ENCODE measurements around the gene PDE2A. TPM values are rescaled to one million over a fixed set of nuclear protein-coding genes. Genes with fewer than 3 reads are reported as not detected.
"Not testable (repeated sequence)": the region's sequence is repeated elsewhere in the genome, so short reads cannot be mapped to it uniquely, and the experiment has no call there.

The PDE2A gene
- total and polyA plus RNA-seq, 8 donors = 3.5 to 548 (median 25.9) TPM

DNA sequence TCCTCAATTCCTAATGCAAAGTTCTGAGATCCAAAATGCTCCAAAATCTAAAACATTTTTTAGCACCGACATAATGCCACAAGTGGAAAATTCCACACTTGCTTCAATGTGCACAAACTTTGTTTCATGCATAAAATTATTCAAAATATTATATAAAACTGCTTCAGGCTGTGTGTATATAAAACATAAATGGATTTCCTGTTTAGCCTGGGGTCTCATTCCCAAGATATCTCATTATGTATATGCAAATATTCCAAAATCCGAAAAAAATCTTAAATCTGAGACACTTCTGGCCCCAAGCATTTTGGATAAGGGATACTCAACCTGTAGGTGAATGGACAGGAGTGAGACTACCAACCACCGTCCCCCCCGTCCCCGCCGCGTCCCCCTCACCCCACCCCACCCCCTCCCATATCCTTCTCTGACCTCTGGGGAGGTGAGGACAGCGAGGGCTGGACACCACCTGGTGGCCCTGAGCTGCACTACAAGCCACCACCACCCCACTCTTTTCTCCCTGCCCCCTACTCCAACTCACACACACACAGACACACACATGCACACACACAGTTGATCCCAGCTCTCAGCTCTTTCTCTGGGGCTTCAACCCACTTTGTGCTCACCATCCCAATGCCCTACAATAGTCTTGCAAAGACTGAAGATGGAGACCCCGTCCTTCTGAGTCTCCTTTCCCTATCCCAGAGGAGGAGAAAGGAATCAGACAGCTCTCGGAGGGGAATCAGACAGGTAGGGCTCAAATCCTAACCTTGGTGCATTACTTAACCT lies 101.0 kb downstream of the PDE2A start:
- 22 to 31% (median 27%) methylated on average over 10 of the region's 10 CpGs for WGBS, 5 donors
- peak in 1 of 2 donors; percentile 62 for DNase-seq
- Histone ChIP-seq H3K4me1 (peaks cover 0 to 8% (median 0%) of the 10 kb centered on the region in 4 donors), H3K9me3 (no peaks in the 10 kb centered on the region), H3K27ac (no peak overlapping the region), H3K27me3 (peaks cover 0 to 42% (median 3%) of the 10 kb centered on the region in 3 donors), H3K36me3 (peaks cover 0 to 21% (median 8%) of the 10 kb centered on the region in 4 donors), H3K4me3 (no peak overlapping the region)
- TF ChIP-seq POLR2A (IDR thresholded peaks at IDR 0.05) = no peak
- TF ChIP-seq EP300 (IDR thresholded peaks at IDR 0.05) = no peak
- TF ChIP-seq, protein P1, sequence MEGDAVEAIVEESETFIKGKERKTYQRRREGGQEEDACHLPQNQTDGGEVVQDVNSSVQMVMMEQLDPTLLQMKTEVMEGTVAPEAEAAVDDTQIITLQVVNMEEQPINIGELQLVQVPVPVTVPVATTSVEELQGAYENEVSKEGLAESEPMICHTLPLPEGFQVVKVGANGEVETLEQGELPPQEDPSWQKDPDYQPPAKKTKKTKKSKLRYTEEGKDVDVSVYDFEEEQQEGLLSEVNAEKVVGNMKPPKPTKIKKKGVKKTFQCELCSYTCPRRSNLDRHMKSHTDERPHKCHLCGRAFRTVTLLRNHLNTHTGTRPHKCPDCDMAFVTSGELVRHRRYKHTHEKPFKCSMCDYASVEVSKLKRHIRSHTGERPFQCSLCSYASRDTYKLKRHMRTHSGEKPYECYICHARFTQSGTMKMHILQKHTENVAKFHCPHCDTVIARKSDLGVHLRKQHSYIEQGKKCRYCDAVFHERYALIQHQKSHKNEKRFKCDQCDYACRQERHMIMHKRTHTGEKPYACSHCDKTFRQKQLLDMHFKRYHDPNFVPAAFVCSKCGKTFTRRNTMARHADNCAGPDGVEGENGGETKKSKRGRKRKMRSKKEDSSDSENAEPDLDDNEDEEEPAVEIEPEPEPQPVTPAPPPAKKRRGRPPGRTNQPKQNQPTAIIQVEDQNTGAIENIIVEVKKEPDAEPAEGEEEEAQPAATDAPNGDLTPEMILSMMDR (IDR thresholded peaks at IDR 0.05) = peak in 5 of 7 experiments; percentile 54 to 66 (median 57)
- no peak for TF ChIP-seq POLR2AphosphoS5 (IDR thresholded peaks at IDR 0.05)
- intact Hi-C loops (cut with DNase I; ENCODE audit: low total_unique reads) = loop anchor here (5.0 kb wide), 1 partner anchor 101 kb away; no protein-coding TSS in a partner anchor

DNA sequence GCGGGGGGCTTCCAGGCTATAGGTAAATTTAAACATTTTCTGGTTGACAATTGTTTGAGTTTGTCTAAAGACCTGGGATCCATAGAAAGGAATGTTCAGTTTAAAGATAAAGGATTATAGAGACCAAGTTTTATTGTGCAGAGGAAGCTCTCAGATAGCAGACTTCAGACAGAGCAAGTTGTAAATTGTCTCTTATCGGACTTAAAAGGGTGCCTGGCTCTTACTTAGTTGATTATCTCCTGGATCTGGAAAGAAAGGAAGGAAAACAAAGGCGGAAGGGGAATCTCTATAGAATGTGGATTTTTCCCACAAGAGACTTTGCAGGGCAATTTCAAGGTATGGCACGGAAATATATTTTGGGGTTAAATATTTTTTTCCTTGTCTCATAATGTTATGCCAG lies 101.7 kb downstream of the PDE2A start:
- 32 to 64% (median 41%) methylated on average over 4 of the region's 4 CpGs for WGBS, 5 donors
- intact Hi-C loops (cut with DNase I; ENCODE audit: low total_unique reads) = loop anchor here (5.0 kb wide), 1 partner anchor 100 kb away; no protein-coding TSS in a partner anchor

GRCh38 chr11:72570893-72571661 lies 103.1 kb downstream of the PDE2A start:
- WGBS, 5 donors = 77 to 84% (median 82%) methylated on average over 9 to 10 of the region's 10 CpGs
- intact Hi-C loops (cut with DNase I; ENCODE audit: low total_unique reads) = loop anchor here (5.0 kb wide), 1 partner anchor 99 kb away; no protein-coding TSS in a partner anchor
- H3K4me3 ChIP-seq = no peak overlapping the region
- TF ChIP-seq EP300 (IDR thresholded peaks at IDR 0.05) (no peak), POLR2AphosphoS5 (IDR thresholded peaks at IDR 0.05) (no peak), POLR2A (IDR thresholded peaks at IDR 0.05) (no peak)
- TF ChIP-seq, protein P1 (IDR thresholded peaks at IDR 0.05) = no peak
- H3K9me3 ChIP-seq = no peaks in the 10 kb centered on the region
- peaks cover 0 to 8% (median 0%) of the 10 kb centered on the region in 4 donors for H3K4me1 ChIP-seq
- DNase-seq = peak in 1 of 2 donors; percentile 25
- H3K27me3 ChIP-seq = peaks cover 0 to 42% (median 3%) of the 10 kb centered on the region in 3 donors
- no peaks in the 10 kb centered on the region for H3K36me3 ChIP-seq
- no peak overlapping the region for H3K27ac ChIP-seq

More for the DNA sequence above, 101.7 kb downstream of the PDE2A start:
- H3K27ac ChIP-seq, DNase-seq, H3K9me3 ChIP-seq, H3K4me1 ChIP-seq, H3K4me3 ChIP-seq: not testable (repeated sequence)
- Histone ChIP-seq H3K27me3 (peaks cover 0 to 42% (median 3%) of the 10 kb centered on the region in 3 donors), H3K36me3 (peaks cover 0 to 14% (median 5%) of the 10 kb centered on the region in 4 donors)

DNA sequence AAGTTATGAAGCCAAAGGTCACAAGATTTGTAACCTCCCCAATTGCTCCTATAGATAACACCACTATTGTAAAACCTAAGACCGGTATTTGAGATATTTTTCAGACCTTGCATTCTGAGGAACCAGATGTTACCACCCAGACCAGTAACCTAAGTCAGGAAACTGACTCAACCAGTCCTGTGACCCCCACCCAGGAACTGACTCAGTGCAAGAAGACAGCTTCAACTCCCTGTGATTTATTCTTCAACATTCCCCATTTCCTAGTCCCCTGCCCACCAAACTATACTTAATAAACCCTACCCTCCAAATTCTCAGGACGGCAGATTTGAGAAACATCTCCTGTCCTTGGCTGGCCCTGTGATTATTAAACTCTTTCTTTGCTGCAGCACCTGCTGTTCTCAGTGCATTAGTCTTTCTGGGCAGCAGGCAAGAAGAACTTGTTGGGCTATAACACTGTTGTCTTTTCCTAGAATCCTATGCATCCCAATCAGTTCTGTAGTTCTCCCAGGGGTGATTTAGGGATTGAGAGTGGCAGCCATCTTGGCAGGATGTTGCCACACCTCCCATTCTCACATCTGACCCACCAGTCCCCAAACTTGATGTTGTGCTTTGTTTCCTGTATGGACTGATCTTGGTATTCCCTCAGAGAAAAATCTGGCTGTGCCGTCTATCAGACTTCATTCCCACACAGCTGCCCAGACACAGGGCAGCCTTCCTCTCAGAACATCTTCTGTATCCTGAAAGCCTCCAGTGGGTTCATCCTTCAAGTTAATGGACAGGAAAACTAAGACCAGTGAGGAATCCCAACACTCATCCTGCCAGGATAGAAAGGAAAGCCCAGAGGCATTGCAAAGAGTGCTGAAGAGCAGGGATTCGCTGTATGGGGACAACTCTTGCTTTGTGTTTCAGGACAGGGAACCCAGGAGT lies 104.0 kb downstream of the PDE2A start:
- intact Hi-C loops (cut with DNase I; ENCODE audit: low total_unique reads) = loop anchor here (5.0 kb wide), 1 partner anchor 98 kb away; no protein-coding TSS in a partner anchor
- Histone ChIP-seq H3K9me3 (no peaks in the 10 kb centered on the region), H3K27ac (no peak overlapping the region), H3K4me1 (peaks cover 0 to 8% (median 0%) of the 10 kb centered on the region in 4 donors), H3K27me3 (peaks cover 0 to 34% (median 3%) of the 10 kb centered on the region in 3 donors), H3K4me3 (no peak overlapping the region), H3K36me3 (no peaks in the 10 kb centered on the region)
- TF ChIP-seq POLR2A (IDR thresholded peaks at IDR 0.05) (no peak), EP300 (IDR thresholded peaks at IDR 0.05) (no peak), POLR2AphosphoS5 (IDR thresholded peaks at IDR 0.05) (no peak)
- TF ChIP-seq, protein P1 (IDR thresholded peaks at IDR 0.05) = no peak
- WGBS, 5 donors = 38 to 52% (median 49%) methylated on average over 4 of the region's 4 CpGs
- peak in 1 of 2 donors; percentile 2 for DNase-seq
